ENCODE results near the gene RFWD3. TPM values are rescaled to one million over a fixed set of nuclear protein-coding genes. Genes with fewer than 3 reads are reported as not detected.

The RFWD3 gene
- total RNA-seq, 3 donors from 2014 or later (not counting 1 experiment from before 2014, with no cell fraction given), result 41.1 to 53.4 (median 47.5) TPM

DNA sequence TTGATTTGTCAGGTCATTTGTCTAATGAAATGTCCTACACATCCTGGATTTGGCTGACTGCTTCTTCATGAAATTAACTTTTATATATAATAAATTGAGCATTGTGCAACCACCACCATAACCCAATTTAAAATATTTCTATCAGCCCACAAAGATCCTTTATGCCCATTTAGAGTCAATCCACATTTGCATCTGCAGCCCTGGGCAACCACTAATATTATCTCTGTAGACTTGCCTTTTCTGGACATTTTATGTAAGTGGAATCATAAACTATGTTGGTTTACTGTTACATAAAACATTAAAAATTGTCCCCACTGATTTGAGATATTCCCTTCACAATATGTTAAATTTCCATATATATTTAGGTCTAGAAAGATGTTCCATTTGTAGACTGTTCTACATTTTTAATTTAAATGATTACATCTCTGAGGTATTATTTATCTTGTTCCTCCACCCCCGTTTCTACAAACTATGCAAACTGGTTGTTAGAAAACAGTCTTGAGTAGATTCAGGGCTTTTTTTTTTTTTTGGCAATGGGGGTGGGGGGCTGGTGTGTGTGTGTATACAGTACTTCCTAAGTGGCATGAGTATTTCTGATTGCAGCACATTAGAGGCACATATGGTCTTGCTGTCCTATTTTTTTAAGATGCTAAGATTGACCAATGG is 16.7 kb downstream of the RFWD3 start:
- peaks cover 7% of the 10 kb centered on the region for H3K36me3 Mint-ChIP-seq
- intact Hi-C loops (cut with micrococcal nuclease), result no loop called here

DNA sequence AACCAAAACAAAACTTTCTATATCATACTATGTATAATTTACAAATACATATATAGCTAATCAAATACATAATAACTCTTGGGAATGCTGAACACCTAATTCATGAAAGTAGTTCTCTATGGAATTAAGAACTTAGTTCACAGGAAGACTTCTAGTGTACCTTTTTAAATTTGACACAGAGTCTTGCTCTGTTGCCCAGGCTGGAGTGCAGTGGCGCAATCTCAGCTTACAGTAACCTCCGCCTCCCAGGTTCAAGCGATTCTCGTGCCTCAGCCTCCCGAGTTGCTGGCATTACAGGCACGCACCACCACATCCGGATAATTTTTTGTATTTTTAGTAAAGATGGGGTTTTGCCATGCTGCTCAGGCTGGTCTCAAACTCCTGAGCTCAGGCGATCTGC is 24.7 kb downstream of the RFWD3 start:
- no peaks in the 10 kb centered on the region for H3K9me3 Mint-ChIP-seq
- H3K4me3 Mint-ChIP-seq, result no peak overlapping the region
- Histone ChIP-seq H3K27me3 (ENCODE audit: control insufficient read depth, insufficient read depth, low read length) (no peaks in the 10 kb centered on the region), H3K4me3 (ENCODE audit: low read length) (no peak overlapping the region), H3K9me3 (ENCODE audit: control insufficient read depth, insufficient read depth, low read length) (no peaks in the 10 kb centered on the region), H3K27ac (ENCODE audit: low read length) (no peak overlapping the region), H3K36me3 (ENCODE audit: control insufficient read depth, insufficient read depth, low read length) (peaks cover 54% of the 10 kb centered on the region), H3K4me1 (ENCODE audit: control insufficient read depth, insufficient read depth, low read length) (no peaks in the 10 kb centered on the region)
- ATAC-seq, result no peak
- H3K27me3 Mint-ChIP-seq (ENCODE audit: low read depth in 2 of 2), result no peaks in the 10 kb centered on the region
- TF ChIP-seq, protein P1, sequence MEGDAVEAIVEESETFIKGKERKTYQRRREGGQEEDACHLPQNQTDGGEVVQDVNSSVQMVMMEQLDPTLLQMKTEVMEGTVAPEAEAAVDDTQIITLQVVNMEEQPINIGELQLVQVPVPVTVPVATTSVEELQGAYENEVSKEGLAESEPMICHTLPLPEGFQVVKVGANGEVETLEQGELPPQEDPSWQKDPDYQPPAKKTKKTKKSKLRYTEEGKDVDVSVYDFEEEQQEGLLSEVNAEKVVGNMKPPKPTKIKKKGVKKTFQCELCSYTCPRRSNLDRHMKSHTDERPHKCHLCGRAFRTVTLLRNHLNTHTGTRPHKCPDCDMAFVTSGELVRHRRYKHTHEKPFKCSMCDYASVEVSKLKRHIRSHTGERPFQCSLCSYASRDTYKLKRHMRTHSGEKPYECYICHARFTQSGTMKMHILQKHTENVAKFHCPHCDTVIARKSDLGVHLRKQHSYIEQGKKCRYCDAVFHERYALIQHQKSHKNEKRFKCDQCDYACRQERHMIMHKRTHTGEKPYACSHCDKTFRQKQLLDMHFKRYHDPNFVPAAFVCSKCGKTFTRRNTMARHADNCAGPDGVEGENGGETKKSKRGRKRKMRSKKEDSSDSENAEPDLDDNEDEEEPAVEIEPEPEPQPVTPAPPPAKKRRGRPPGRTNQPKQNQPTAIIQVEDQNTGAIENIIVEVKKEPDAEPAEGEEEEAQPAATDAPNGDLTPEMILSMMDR (IDR thresholded peaks at IDR 0.05), result no peak
- no peak for DNase-seq
- H3K36me3 Mint-ChIP-seq, result peaks cover 8% of the 10 kb centered on the region
- WGBS (ENCODE audit: insufficient coverage), result 98% methylated on average over 8 of the region's 8 CpGs
- intact Hi-C loops (cut with micrococcal nuclease), result no loop called here
- no peaks in the 10 kb centered on the region for H3K4me1 Mint-ChIP-seq
- peak overlapping the region in 1 of 2 donors; percentile 23 for H3K27ac Mint-ChIP-seq

More for the DNA sequence above, 16.7 kb downstream of the RFWD3 start:
- Mint-ChIP-seq H3K4me3 (no peak overlapping the region), H3K27ac (no peak overlapping the region), H3K4me1 (peaks cover 23 to 27% of the 10 kb centered on the region in 2 donors), H3K9me3 (no peaks in the 10 kb centered on the region), H3K27me3 (ENCODE audit: low read depth in 2 of 2) (no peaks in the 10 kb centered on the region)
- no peaks in the 10 kb centered on the region for H3K9me3 ChIP-seq (ENCODE audit: control insufficient read depth, insufficient read depth, low read length)
- peaks cover 48% of the 10 kb centered on the region for H3K36me3 ChIP-seq (ENCODE audit: control insufficient read depth, insufficient read depth, low read length)
- TF ChIP-seq, protein P1 (IDR thresholded peaks at IDR 0.05), result no peak
- DNase-seq (no peak), ATAC-seq (no peak)
- H3K27me3 ChIP-seq (ENCODE audit: control insufficient read depth, insufficient read depth, low read length), result no peaks in the 10 kb centered on the region
- WGBS (ENCODE audit: insufficient coverage), result no CpG with 5 or more reads among the region's 1 CpG
- no peak overlapping the region for H3K27ac ChIP-seq (ENCODE audit: low read length)
- H3K4me3 ChIP-seq (ENCODE audit: low read length), result no peak overlapping the region
- no peaks in the 10 kb centered on the region for H3K4me1 ChIP-seq (ENCODE audit: control insufficient read depth, insufficient read depth, low read length)

DNA sequence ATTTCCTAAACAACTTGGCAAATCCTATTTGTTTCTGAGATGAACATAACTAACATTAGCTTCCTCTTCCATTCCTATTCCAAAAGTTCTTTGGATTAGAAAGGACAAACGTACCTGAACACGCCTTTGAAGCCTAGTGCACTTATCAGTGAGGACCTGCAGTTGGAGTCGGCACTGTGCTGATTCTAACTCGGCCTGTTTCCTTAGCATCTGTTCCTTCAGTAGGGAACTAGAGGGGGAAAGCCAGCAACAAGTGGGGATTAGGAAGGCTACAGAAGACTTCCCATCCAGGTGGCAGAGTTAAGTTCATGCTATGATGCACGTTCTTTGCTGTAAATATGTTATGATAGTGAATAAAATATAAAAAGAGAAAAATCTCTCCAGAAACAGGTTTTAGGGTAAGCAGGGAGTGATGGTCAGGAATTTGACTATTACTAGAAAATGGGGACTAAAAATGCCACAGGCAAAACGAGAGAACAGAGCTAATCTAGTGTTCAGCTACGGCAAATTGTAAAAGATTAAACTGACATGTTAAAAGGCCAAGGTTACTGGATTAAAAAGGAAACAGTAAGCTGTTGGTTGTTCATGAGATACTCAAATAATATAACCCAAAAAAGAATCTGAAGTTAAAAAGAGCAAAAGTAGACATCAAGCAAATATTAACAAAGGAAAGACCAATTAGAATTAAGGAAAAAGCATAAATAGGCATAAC is 28.8 kb downstream of the RFWD3 start:
- no peaks in the 10 kb centered on the region for H3K9me3 ChIP-seq (ENCODE audit: control insufficient read depth, insufficient read depth, low read length)
- H3K4me3 ChIP-seq (ENCODE audit: low read length), result no peak overlapping the region
- Mint-ChIP-seq H3K27me3 (ENCODE audit: low read depth in 2 of 2) (no peaks in the 10 kb centered on the region), H3K27ac (peak overlapping the region in 1 of 2 donors; percentile 64), H3K4me3 (no peak overlapping the region), H3K4me1 (no peaks in the 10 kb centered on the region), H3K9me3 (no peaks in the 10 kb centered on the region), H3K36me3 (peaks cover 8% of the 10 kb centered on the region)
- H3K4me1 ChIP-seq (ENCODE audit: control insufficient read depth, insufficient read depth, low read length), result no peaks in the 10 kb centered on the region
- peaks cover 49% of the 10 kb centered on the region for H3K36me3 ChIP-seq (ENCODE audit: control insufficient read depth, insufficient read depth, low read length)
- H3K27me3 ChIP-seq (ENCODE audit: control insufficient read depth, insufficient read depth, low read length), result no peaks in the 10 kb centered on the region
- ATAC-seq (no peak), DNase-seq (no peak)
- TF ChIP-seq, protein P1 (IDR thresholded peaks at IDR 0.05), result no peak
- intact Hi-C loops (cut with micrococcal nuclease), result no loop called here
- 98% methylated on average over 7 of the region's 7 CpGs for WGBS (ENCODE audit: insufficient coverage)
- no peak overlapping the region for H3K27ac ChIP-seq (ENCODE audit: low read length)
